ENCODE data around the gene CYP2B6.
"Not testable (repeated sequence)": the region's sequence is repeated elsewhere in the genome, so short reads cannot be mapped to it uniquely, and the experiment has no call there.

Gene CYP2B6

DNA sequence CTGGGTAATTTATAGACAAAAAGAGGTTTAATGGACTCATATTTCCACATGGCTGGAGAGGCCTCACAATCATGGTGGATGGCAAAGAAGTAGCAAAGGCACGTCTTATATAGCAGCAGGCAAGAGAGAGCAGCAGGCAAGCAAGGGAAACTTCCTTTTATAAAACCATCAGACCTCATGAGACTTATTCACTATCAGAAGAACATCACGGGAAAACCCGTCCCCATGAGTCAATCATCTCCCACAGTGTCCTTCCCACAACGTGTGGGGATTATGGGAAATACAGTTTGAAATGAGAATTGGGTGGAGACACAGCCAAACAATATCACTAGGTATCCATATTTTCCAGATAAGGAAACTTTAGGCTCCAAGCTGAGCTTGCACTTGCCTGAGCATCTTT lies 9.5 kb upstream of the CYP2B6 start:
- DNase-seq = no peak

DNA sequence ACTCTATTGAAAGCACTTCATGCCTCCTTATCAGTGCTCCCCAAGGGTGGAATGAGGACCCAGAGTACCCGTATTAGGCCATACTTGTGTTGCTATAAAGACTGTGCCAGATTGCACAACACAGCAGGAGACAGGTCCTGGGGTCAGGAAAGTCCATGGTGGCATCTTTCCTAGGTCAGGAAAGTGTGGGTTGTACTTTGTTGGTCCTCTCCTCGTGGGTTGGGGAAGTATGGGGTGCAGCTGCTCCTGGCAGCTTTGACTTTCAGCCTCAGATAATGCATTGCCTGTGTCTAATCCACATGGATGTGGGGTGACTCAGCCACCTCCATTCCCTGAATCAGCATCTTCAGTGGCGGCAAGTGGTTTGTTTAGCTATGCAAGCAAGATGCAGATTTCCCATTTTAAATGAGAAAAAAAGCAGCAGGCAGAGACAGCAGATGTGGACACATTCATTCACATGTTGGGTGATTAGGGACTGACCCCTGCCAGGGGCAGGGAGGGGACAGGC lies 8.4 kb upstream of the CYP2B6 start:
- DNase-seq = no peak

DNA sequence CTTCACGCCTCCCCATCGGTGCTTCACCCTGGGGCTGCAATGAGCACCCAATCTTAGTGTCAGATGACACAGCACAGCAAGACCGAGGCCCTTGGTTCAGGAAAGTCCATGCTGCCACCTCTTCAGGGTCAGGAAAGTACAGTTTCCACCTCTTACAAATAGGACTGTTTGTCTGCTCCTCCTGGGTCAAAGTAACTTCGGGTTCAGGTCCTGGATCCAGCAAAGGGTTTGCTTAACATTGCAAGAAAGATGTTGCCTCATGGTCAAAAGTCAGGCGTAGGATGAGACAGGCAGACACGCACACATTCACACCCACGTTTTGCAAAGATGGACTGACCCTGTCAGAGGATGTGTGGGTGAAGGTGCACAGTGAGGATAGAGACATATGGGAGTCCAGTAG lies 1.6 kb upstream of the CYP2B6 start:
- no peak for DNase-seq

DNA sequence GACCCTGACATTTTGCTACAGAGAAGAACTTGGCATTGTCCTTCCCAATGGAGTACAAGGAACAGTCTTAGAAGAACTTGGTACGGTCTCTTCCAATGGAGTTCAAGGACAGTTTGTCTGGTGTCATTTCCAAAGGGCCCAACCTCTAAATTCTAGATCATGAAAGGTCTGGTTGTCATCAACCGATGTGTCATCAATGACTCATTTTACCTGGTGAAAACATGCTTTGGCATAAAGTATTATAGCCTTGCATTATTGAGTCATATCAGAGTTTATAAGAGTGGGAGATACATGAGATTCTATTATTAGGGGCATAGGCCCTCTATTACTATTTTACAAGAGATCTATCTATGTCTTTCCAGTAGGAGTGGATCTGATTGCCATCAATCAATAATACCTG lies 4.3 kb downstream of the CYP2B6 start:
- DNase-seq = no peak

DNA sequence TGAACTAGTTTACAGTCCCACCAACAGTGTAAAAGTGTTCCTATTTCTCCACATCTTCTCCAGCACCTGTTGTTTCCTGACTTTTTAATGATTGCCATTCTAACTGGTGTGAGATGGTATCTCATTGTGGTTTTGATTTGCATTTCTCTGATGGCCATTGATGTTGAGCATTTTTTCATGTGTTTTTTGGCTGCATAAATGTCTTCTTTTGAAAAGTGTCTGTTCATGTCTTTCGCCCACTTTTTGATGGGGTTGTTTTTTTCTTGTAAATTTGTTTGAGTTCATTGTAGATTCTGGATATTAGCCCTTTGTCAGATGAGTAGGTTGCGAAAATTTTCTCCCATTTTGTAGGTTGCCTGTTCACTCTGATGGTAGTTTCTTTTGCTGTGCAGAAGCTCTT lies 7.9 kb downstream of the CYP2B6 start:
- not testable (repeated sequence) for DNase-seq

DNA sequence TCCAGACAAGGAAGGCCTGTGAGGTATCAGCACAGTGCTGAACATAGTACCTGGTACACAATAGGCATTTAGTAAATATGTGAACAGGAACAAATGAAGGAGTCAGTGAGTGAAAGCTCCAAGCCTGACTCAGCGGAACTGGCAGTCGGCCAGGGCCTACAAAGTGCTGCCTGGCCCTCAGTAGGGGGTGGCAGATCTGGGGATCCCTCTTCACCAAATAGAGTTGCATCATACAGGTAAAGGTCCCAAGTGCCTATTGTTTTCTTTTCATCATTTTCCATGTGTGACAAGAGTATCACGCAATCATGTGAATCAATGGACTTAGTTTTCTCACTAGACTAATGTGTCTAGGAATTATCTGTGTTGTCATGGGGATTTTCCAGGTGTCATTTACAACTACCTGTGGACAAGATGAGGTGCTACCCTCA lies 9.2 kb downstream of the CYP2B6 start:
- no peak for DNase-seq

DNA sequence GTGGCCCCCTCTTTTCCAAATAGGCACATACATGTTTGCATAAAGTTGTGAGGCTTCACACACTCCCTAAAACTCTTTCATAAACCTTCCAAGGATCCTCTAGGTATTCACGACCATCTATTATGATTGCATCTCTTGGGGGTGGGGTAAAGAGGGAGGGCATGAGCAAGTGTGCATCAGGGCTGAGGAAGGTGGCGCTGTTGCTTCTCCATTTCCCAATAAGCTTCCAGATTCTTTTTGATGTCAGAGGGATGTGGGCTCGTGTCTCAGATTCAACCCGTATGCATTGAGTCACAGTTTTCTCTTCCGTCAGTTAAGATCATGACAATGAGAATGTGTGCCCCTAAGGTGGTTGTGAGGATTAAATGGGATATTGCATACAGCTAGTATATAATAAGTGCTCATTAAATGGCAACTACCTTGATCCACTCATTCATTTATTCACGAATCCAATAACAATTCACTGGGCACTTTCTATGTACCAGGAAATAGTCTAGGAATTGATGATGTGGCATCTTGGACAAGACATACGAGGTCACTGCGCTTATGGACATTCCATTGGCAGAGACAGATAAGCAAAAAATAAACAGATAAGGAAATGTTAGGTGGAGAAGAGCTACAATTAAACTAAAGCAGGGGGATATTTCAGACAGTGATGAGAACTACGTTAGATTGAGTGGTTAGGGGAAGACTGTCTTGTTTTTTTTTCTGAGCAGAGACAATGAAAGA lies 10.3 kb downstream of the CYP2B6 start:
- no peak for DNase-seq

DNA sequence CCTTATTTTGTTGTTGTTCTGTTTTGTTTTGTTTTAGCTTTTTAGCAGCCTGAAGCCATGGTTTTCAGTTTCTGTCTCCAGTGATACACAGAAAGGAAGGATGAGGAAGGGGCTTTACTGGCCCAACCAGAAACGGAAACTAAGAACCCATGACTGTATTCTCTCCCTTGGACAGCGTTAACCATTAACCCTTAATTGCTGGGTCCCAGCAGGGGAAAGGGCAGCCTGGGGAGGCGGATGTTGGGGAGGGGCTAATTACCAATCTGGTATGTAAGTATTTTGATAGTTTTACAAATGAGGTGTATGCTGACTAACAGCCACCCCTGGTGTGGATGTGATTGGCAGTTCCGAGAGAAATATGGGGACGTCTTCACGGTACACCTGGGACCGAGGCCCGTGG lies 12.6 kb downstream of the CYP2B6 start:
- DNase-seq = not testable (repeated sequence)

DNA sequence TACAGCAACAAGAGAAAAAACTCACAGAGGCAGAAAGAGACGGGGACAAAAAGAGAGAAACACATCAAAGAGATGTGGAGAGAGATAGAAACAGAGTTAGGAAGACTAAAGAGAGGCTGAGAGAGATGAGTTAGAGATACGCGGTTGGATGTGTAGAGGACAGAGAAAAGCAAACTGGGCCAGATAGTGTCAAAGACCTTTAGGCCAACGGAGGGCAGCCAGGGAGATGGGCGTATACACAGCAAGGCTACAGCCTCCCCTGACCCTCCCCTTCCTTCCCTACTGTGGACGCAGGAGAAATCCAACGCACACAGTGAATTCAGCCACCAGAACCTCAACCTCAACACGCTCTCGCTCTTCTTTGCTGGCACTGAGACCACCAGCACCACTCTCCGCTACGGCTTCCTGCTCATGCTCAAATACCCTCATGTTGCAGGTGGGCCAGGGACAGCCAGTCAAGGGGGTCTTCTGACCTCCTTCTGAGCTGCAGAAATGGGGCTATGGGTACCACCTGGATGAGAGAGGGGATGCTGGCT lies 18.7 kb downstream of the CYP2B6 start:
- DNase-seq = no peak

DNA sequence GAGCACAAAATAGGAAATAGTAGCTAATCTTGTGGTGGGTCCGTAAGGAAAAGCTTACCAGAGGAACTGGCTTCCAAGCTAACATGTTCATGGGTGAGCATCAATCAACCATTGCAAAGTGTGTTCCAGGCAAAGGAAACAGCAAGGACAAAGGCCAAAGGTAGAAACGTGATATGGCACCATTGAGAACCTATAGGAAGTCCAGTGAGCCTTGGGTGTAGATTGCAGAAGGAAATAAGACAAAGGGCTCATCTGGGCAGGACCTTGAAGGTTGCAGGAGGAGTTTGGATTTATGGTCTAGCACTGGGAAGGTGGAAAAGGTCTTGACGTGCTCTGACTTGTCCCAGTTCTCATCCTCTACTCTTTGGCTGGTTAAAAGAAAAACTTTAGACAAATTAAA lies 22.3 kb downstream of the CYP2B6 start:
- no peak for DNase-seq

DNA sequence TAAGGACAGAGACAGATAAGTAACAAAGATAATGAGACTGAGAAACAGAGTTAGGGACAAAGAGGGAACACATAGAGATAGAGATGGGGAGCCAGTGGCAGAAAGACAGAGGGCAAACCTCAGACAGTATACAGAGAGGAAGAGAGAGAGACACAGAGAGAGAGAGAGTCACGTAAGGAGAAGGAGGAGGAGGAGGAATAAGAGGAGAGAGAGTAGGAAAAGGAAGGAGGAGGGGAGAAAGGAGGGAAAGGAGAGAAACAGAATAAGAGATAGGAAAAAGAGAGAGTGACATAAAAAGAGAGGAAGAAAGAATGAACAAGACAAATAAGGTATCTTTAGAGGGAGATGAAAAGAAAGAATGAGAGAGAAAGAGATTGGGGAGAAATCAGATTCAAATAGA lies 23.6 kb downstream of the CYP2B6 start:
- DNase-seq = no peak

DNA sequence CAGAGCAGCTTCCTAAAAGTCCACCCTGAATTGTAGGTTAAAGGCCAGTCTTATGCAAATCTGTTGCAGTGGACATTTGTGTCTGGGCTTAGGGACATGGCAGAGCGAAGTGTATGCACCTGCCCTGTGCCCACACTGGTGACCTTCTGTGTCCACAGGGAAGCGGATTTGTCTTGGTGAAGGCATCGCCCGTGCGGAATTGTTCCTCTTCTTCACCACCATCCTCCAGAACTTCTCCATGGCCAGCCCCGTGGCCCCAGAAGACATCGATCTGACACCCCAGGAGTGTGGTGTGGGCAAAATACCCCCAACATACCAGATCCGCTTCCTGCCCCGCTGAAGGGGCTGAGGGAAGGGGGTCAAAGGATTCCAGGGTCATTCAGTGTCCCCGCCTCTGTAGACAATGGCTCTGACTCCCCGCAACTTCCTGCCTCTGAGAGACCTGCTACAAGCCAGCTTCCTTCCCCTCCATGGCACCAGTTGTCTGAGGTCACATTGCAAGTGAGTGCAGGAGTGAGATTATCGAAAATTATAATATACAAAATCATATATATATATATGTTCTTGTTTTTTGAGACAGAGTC lies 25.5 kb downstream of the CYP2B6 start:
- no peak for DNase-seq

DNA sequence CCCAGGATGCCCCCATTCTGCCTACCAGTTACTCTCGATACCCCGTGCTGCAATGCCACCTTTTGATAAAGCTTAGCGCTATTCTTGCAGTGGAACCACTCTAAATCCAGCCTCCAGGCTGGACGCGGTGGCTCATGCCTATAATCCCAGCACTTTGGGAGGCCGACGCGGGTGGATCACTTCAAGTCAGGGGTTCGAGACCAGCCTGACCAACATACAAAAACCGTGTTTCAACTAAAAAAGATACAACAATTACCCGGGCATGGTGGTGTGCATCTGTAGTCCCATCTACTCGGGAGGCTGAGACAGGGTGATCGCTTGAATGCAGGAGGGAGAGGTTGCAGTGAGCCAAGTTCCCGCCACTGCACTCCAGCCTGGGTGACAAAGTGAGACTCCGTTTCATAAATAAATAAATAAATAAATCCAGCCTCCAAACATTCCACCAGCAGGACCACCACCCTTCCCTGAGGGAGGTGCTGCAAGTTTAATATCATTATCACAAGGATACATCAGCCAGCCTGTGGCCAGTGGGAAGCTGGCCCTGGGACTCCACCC lies 27.7 kb downstream of the CYP2B6 start:
- DNase-seq = no peak

DNA sequence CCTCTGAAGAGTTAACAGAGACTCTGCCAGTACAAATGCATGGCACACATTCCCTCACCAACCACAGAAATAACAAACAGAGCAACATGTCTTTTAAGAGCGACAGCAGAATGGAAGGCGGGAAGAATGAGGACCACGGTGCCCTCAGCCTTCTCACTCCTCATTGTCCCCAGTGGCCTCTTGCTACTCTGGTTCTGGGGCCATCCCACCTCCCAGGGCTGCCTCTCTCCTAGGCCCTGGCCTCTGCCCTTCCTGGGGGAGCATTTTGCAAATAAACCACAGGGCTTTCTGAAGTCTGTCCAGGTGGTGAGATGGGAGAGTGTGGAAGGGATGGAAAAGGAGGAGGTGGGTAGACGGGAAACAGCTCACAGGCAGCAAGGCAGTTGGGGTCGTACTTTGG lies 28.3 kb downstream of the CYP2B6 start:
- no peak for DNase-seq

DNA sequence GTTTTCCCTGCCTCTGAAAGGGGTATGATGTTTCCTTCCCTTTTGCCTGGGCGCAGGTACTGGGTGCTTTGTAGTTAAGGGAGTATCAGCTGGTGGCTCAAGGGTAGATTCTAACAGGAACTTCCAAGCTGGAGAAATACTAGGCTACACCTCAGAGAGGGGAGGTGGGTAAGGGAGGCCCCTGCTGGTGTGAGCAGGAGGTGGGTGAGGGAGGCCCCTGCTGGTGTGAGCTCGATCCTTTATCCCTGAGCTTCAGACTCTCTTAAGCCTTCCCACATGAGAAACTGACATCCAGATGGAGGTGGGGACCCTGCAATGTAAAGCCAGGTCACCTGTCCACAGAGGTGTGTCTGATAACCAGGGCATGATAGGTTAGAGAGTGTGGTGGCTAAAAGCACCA lies 32.1 kb downstream of the CYP2B6 start:
- no peak for DNase-seq

DNA sequence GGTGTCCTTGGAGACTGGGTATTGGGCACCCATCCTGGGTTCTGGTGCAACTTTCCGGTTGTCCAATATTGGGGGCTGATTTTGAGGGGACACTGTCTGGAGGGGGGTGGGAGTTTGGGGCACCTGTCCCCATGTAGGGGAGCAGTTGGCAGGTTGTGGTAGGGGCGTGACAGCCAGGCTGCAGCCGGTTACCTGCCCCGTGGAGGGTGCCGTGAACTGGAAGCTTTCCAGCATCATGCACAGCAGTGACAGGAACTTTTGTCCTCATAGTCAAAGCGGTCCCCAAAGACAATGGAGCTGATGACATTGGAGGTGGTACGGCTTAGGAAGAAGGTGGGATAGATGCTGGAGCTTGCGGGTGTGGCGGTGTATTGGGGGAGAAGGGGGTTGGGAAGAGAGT lies 34.3 kb downstream of the CYP2B6 start:
- DNase-seq = no peak

DNA sequence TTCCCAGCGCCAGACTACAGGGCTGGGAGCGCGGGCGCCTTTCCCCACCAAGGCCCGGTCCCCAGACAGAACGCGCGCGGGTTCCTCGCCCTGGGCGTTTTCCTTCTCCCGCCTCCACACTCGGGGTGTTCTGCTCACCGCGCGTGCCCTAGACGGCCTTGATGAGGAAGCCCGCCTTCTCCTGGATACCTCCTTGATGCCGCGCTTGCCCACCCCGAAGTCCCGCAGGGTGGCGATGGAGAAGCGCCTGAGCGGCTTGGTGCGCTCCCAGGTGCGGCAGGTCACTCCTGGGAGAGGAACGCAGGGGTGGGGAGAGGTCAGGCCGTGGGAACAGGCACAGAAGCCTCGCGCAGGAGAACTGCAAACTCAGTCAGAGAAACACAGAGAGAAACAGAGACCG lies 34.8 kb downstream of the CYP2B6 start:
- DNase-seq = no peak

DNA sequence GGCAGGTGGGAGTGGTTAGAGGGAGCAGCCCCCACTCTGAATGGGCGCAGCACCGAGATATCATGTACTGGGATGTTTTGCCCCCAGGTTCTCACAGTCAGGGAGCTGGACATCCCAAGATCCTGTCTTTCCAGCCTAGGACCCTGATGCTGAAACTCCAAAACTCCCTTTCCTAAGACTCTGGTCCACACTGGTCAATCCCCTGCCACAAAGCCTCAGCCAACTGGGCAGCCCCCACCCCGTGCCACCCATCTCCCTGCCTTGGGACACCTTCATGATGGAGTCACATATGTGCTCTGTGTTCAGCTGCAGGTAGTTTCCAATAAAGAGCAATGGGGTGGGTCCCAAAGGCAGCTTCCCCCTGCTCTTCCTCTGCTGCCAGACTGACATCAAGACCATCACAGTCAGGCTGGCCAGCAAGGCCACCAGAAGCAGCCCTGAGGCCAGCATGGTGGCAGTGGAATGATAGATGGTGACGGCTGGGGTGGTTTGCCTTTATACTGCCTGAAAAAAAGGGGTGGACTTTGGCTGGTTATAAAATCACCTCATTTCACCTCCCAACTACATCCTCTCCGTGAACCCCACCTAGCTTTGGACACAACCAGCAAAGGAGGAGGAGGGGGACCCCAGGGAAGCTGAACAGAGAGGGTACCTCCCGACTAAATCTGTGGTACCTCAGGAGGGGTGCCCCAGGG lies 36.3 kb downstream of the CYP2B6 start:
- DNase-seq = no peak

DNA sequence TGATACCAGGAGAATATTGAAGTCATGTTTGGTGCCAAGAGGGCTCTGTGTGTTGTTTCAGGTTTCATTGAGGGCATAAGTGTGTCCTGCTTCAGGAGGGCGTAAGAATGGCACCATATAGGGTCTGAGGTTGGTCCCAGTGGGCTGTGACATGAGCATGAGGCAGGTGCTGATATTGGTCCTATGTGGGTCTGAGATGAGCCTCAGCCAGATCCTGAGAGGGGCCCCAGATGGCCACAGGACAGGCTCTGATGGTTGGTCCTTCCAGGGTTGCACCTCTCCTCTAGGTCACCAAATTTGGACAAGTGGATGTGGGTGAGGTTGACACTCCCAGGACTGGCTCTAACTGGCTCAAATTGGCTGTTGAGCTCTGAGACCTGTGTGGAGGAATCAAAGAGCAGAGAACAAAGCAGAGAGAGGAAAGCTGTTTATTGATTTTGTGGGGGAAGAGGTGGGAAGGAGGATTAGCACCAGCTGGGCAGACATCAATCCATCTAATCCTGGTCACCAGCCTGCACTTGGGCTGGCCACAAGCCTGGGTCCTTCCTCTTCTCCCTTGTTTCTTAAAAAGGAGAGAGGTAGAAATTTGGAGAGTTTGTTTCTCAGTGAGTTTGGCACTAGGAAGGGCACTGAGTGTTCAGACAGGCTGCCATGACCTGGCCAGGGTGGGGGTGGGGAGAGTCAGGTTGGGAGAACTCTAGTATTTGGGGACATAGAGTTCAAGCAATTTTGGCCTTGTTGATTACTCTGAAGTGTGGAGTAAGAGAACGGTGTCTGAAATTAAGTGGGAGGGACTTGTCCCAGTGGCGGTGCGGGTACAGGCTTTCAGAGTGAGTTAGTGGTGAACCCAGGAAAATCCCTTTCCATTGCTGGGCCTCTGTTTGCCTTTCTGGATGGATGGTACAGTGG lies 38.7 kb downstream of the CYP2B6 start:
- no peak for DNase-seq

DNA sequence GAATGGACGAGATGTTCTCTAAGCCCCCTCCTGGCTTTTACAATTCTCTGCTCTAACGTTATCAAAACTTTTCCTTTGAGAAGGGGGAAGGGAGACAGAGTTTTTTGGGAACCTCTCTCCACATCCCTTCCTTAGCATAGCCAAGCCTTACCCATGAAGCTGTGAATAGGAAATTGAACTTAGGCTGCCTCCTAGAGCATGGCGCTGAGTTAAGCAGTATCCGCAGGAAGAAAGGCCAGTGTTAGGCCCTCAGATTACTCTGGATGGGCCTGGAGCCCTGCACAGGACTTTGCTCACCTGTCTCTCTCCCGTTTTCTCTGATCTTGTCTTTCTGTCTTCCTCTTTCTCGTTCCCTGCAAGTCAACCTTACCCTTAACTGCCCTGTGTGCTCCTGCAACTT lies 39.6 kb downstream of the CYP2B6 start:
- DNase-seq = no peak

DNA sequence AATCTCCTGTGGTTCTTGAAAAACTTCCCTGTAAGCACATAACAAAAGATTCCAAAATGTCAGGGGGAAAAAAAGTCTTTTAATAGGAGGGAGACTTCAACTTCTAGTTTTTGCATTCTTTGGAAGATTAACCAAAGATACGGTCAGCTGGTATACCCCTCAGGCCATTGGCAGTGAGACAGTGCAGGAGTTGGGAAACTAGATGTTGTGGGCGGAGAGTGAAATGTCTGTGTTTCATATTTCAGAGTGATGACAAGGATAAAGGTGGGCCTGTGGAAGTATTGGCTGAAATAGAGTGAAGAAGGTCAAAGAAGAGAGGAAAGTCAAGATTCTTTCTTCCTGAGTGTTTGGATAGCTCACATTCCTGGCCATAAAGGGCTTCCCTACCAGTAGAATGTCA lies 40.8 kb downstream of the CYP2B6 start:
- DNase-seq = no peak

DNA sequence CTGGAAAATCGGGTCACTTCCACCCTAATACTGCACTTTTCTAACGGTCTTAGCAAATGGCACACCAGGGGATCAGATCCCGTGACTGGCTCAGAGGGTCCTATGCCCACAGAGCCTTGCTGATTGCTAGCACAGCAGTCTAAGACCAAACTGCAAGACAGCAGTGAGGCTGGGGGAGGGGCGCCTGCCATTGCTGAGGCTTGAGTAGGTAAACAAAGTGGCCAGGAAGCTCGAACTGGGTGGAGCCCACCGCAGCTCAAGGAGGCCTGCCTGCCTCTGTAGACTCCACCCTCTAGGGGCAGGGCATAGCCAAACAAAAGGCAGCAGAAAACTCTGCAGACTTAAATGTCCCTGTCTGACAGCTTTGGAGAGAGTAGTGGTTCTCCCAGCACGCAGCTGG lies 42.2 kb downstream of the CYP2B6 start:
- DNase-seq = not testable (repeated sequence)

DNA sequence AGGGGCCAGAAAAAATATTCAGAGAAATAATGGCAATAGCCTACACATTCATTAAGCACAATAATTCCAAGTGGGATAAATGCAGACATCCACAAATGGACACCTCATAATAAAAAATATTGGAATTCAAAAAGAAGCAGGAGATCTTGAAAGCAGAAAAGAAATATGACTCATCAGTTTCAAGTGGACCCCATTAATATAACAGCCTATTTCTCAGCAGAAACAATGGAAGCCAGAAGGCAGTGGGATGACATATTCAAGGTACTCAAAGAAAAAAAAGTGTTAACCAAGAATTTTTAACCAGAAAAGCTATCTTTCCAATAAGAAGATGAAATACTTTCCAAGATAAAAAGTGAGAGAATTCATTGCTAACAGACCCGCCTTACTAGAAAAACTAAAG lies 48.7 kb downstream of the CYP2B6 start:
- no peak for DNase-seq

Data from femur (tissue), 1 donor.